ENCODE measurements around the gene LRRC8A. TPM values are rescaled to one million over a fixed set of nuclear protein-coding genes. Genes with fewer than 3 reads are reported as not detected.

LRRC8A gene
- total and polyA plus RNA-seq, 2 donors from 2014 or later = 18.5 to 37.4 TPM

DNA sequence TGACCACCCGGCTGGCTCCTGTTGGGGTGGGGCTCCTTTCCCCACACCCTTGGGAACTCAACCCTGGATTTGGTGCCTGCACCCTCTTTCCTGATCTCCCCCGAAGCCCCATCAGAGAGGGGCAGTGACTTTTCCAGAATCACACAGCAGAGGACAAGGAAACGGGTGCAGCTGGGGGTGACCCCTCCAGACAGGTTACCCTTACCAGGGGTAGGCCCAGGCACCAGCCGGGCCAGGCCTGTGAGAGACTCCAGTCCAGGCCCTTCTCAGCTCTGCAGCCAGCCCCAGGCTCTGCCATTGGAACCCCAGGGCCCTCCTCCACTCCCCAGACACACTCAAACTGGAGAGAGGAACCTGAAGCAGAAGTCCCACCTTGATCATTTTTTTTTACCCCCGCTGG lies 19.9 kb downstream of the LRRC8A start:
- TF ChIP-seq, protein P1, sequence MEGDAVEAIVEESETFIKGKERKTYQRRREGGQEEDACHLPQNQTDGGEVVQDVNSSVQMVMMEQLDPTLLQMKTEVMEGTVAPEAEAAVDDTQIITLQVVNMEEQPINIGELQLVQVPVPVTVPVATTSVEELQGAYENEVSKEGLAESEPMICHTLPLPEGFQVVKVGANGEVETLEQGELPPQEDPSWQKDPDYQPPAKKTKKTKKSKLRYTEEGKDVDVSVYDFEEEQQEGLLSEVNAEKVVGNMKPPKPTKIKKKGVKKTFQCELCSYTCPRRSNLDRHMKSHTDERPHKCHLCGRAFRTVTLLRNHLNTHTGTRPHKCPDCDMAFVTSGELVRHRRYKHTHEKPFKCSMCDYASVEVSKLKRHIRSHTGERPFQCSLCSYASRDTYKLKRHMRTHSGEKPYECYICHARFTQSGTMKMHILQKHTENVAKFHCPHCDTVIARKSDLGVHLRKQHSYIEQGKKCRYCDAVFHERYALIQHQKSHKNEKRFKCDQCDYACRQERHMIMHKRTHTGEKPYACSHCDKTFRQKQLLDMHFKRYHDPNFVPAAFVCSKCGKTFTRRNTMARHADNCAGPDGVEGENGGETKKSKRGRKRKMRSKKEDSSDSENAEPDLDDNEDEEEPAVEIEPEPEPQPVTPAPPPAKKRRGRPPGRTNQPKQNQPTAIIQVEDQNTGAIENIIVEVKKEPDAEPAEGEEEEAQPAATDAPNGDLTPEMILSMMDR (IDR thresholded peaks at IDR 0.05; ENCODE audit: borderline replicate concordance, extremely low read depth, insufficient read depth) = no peak
- H3K4me3 ChIP-seq (ENCODE audit: low read length in 3 of 3) = no peak overlapping the region
- no peak overlapping the region for H3K9ac ChIP-seq (ENCODE audit: low read length in 3 of 3)
- no peaks in the 10 kb centered on the region for H3K9me3 ChIP-seq (ENCODE audit: control insufficient read depth in 2 of 3, insufficient read depth in 1 of 3, low read length in 3 of 3)
- peaks cover 0 to 3% (median 0%) of the 10 kb centered on the region in 3 donors for H3K4me1 ChIP-seq (ENCODE audit: control insufficient read depth in 2 of 3, insufficient read depth in 2 of 3, low read depth in 1 of 3, low read length in 3 of 3)
- DNase-seq = no peak
- no peaks in the 10 kb centered on the region for H3K27me3 ChIP-seq (ENCODE audit: control insufficient read depth, insufficient read depth, low read length)
- FAIRE-seq = no peak
- peak overlapping the region in 1 of 2 donors; percentile 36 for H3K27ac ChIP-seq (ENCODE audit: low read depth in 2 of 2, low read length in 2 of 2)
- intact Hi-C loops (cut with DNase I) = no loop called here
- no peaks in the 10 kb centered on the region for H3K36me3 ChIP-seq (ENCODE audit: control insufficient read depth in 2 of 3, insufficient read depth in 3 of 3, low read length in 3 of 3)

DNA sequence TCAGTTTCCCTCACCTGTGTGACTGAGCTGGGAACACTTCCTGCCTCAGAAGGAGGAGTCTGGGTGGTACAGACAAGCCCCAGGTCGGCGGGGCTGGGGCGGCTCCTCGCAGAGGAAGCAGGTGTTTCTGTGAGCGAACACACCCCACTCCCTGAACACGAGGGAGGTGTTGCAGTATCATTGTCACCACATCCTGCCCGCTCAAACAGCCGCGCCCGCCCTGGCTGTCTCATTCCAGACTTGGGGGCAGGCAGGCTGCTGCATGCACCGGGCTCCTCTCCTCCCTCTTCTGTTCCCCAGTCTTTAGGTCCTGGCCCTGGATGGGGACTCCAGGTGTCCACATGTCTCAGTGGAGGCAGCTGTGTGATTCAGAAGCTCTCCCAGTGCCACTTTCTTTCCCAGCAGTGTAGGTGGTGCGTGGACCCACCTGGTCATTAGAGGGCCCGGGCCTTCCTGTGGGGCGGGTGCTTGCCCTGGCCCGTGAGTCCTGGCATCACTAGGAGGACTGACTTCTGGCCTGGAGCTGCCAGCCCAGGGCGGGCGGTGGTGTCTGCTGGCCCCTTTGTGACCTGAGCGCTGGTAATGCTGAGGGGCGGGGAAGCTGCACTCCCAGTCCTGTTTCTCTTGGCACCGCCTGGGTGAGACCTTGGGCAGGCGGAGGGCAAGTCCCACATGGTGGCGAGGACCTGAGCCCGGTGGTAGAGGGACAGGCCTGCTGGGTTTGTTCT lies 20.6 kb downstream of the LRRC8A start:
- FAIRE-seq = no peak

DNA sequence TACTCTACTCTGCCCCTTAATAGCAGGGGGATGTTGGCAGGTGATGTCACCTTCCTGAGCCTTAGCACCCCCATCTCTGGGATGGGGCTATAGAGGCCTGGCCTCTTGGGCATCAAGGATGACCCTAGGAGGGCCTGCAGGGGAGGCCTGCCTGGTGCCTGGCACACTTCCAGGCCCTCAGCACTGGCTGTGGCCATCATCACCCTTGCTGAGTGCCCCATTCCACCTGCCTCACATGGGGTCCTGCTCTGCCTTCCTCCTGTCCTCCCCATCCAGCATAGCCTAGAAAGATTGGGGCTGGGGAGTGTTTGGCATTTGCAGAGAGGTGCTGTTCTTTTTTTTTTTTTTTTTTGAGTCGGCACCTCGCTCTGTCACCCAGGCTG lies 21.1 kb downstream of the LRRC8A start:
- H3K36me3 ChIP-seq (ENCODE audit: control insufficient read depth in 2 of 3, insufficient read depth in 3 of 3, low read length in 3 of 3) = peaks cover 0 to 10% (median 8%) of the 10 kb centered on the region in 3 donors

More for the DNA sequence above, 20.6 kb downstream of the LRRC8A start:
- Histone ChIP-seq H3K4me3 (ENCODE audit: low read length in 3 of 3) (no peak overlapping the region), H3K36me3 (ENCODE audit: control insufficient read depth in 2 of 3, insufficient read depth in 3 of 3, low read length in 3 of 3) (peaks cover 0 to 4% (median 3%) of the 10 kb centered on the region in 3 donors), H3K9me3 (ENCODE audit: control insufficient read depth in 2 of 3, insufficient read depth in 1 of 3, low read length in 3 of 3) (no peaks in the 10 kb centered on the region), H3K27ac (ENCODE audit: low read depth in 2 of 2, low read length in 2 of 2) (no peak overlapping the region), H3K4me1 (ENCODE audit: control insufficient read depth in 2 of 3, insufficient read depth in 2 of 3, low read depth in 1 of 3, low read length in 3 of 3) (peaks cover 0 to 3% (median 0%) of the 10 kb centered on the region in 3 donors), H3K27me3 (ENCODE audit: control insufficient read depth, insufficient read depth, low read length) (no peaks in the 10 kb centered on the region), H3K9ac (ENCODE audit: low read length in 3 of 3) (no peak overlapping the region)
- TF ChIP-seq, protein P1 (IDR thresholded peaks at IDR 0.05; ENCODE audit: borderline replicate concordance, extremely low read depth, insufficient read depth) = no peak
- intact Hi-C loops (cut with DNase I) = no loop called here
- peak in 1 of 5 donors; percentile 89 for DNase-seq

More for the DNA sequence above, 21.1 kb downstream of the LRRC8A start:
- TF ChIP-seq, protein P1 (IDR thresholded peaks at IDR 0.05; ENCODE audit: borderline replicate concordance, extremely low read depth, insufficient read depth) = no peak
- intact Hi-C loops (cut with DNase I) = no loop called here
- DNase-seq (no peak), FAIRE-seq (no peak)
- no peak overlapping the region for H3K4me3 ChIP-seq (ENCODE audit: low read length in 3 of 3)
- no peaks in the 10 kb centered on the region for H3K9me3 ChIP-seq (ENCODE audit: control insufficient read depth in 2 of 3, insufficient read depth in 1 of 3, low read length in 3 of 3)
- peaks cover 0 to 3% (median 0%) of the 10 kb centered on the region in 3 donors for H3K4me1 ChIP-seq (ENCODE audit: control insufficient read depth in 2 of 3, insufficient read depth in 2 of 3, low read depth in 1 of 3, low read length in 3 of 3)
- H3K9ac ChIP-seq (ENCODE audit: low read length in 3 of 3) = no peak overlapping the region
- no peaks in the 10 kb centered on the region for H3K27me3 ChIP-seq (ENCODE audit: control insufficient read depth, insufficient read depth, low read length)
- H3K27ac ChIP-seq (ENCODE audit: low read depth in 2 of 2, low read length in 2 of 2) = no peak overlapping the region

Measured in kidney (tissue), 14 donors.